Activated CD4-positive, alpha-beta memory T cell treated with anti-CD3 and anti-CD28 coated beads for 36 hours (primary cell): Measurements from ENCODE around the gene BBS5. TPM values are rescaled to one million over a fixed set of nuclear protein-coding genes. Genes with fewer than 3 reads are reported as not detected.
A peak's percentile ranks its signal among the peaks of the same experiment; 100 is the strongest.
"Not testable (repeated sequence)": the region's sequence is repeated elsewhere in the genome, so short reads cannot be mapped to it uniquely, and the experiment has no call there.

ENCODE experiments used
- CTCF ChIA-PET: fragments of 350-600 bp; sonication (Branson Sonifier 250); formaldehyde crosslinking; loops from one replicate; lab custom pipeline; 2021; ENCODE audit warnings: antibody characterized with exemption, inconsistent platforms; lab: Charles Lee
- POLR2A ChIA-PET: fragments of 350-600 bp; sonication (Branson Sonifier 250); formaldehyde crosslinking; loops from one replicate; lab custom pipeline; 2021; ENCODE audit warnings: antibody characterized with exemption; lab: Charles Lee
- DNase-seq: peaks from one replicate; pipeline ENCODE4 v3.0.0-alpha.2; 2020
- H3K27ac Mint-ChIP-seq: one replicate; pipeline ENCODE4 v1.8.0; 2021; ENCODE audit warnings: mixed read lengths
- H3K27me3 Mint-ChIP-seq: one replicate; pipeline ENCODE4 v1.8.0; 2021; ENCODE audit warnings: mixed read lengths
- H3K36me3 Mint-ChIP-seq: one replicate; pipeline ENCODE4 v1.8.0; 2021; ENCODE audit warnings: mixed read lengths
- H3K4me1 Mint-ChIP-seq: one replicate; pipeline ENCODE4 v1.8.0; 2021; ENCODE audit warnings: low read depth, mixed read lengths
- H3K4me3 Mint-ChIP-seq: one replicate; pipeline ENCODE4 v1.8.0; 2021; ENCODE audit warnings: mild to moderate bottlenecking, mixed read lengths
- H3K9me3 Mint-ChIP-seq: one replicate; pipeline ENCODE4 v1.8.0; 2021; ENCODE audit warnings: mixed read lengths
- intact Hi-C: fragments of 100-400 bp; cut with micrococcal nuclease; formaldehyde crosslinking; loops from one replicate; pipeline ENCODE4 v1.15.1; 2023
- total RNA-seq, 2 experiments: library from RNA; stranded (reverse); gene quantifications; one replicate each; pipeline ENCODE4 v1.2.3, GENCODE V29; 2021

The BBS5 gene
- 1 to 10 TPM; 2.4 to 3.4 TPM for total RNA-seq

GRCh38 chr2:169479257-169480078 is at the start of gene BBS5:
TSS of gene BBS5 (plus strand) at chr2:169479494. CDS start at chr2:169479554, 60 bp downstream.
- POLR2A ChIA-PET: interaction anchor here (1.0 to 1.4 kb wide), 4 partner anchors 15 to 355 kb away, joined by 3 to 5 read pairs (median 4); partner anchors contain the start of gene FASTKD1
- H3K27me3 Mint-ChIP-seq: no peaks in the 10 kb centered on the region
- CTCF ChIA-PET: interaction anchor here (0.8 to 1.7 kb wide), 11 partner anchors 9 to 289 kb away, joined by 3 to 9 read pairs (median 5); partner anchors contain the start of gene LRP2
- DNase-seq: peak; percentile 87
- intact Hi-C loops: loop anchor here (1.0 to 10.0 kb wide), 4 partner anchors 93 to 375 kb away; partner anchors contain the start of genes FASTKD1, LRP2 and SSB
- H3K27ac Mint-ChIP-seq: no peak within 1 kb of the TSS
- H3K9me3 Mint-ChIP-seq: no peaks in the 10 kb centered on the region
- peak within 1 kb of the TSS; percentile 87 for H3K4me3 Mint-ChIP-seq
- H3K4me1 Mint-ChIP-seq: peaks cover 13% of the 10 kb centered on the region
- H3K36me3 Mint-ChIP-seq: no peaks in the 10 kb centered on the region

DNA sequence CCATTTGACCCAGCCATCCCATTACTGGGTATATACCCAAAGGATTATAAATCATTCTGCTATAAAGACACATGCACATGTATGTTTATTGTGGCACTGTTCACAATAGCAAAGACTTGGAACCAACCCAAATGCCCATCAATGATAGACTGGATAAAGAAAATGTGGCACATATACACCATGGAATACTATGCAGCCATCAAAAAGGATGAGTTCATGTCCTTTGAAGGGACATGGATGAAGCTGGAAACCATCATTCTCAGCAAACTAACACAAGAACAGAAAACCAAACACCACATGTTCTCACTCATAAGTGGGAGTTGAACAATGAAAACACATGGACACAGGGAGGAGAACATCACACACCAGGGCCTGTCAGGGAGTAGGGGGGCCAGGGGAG is 47.5 kb upstream of the BBS5 start:
- CTCF ChIA-PET, H3K4me1 Mint-ChIP-seq, H3K36me3 Mint-ChIP-seq, H3K4me3 Mint-ChIP-seq, intact Hi-C loops, DNase-seq, H3K27ac Mint-ChIP-seq, H3K27me3 Mint-ChIP-seq, H3K9me3 Mint-ChIP-seq, POLR2A ChIA-PET: not testable (repeated sequence)

DNA sequence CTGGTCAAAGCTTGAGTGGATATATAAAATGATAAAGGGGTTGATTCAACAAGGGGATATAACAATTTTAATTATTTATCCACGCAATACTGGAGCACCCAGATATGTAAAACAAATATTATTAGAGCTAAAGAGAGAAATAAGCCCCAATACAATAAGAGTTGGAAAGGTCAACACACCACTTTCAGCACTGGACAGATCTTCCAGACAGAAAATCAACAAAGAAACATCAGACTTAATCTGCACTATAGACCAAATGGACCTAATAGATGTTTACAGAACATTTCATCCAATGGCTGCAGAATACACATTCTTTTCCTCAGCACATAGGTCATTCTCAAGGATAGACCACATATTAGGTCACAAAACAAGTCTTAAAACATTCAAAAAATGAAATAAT is 45.1 kb upstream of the BBS5 start:
- H3K27ac Mint-ChIP-seq, POLR2A ChIA-PET, H3K4me3 Mint-ChIP-seq, DNase-seq, H3K4me1 Mint-ChIP-seq, H3K36me3 Mint-ChIP-seq, intact Hi-C loops, H3K9me3 Mint-ChIP-seq, CTCF ChIA-PET: not testable (repeated sequence)
- peaks cover 10% of the 10 kb centered on the region for H3K27me3 Mint-ChIP-seq

- Mint-ChIP-seq H3K36me3 (no peaks in the 10 kb centered on the region), H3K9me3 (no peaks in the 10 kb centered on the region), H3K27ac (no peak overlapping the region), H3K4me1 (no peaks in the 10 kb centered on the region), H3K4me3 (no peak overlapping the region), H3K27me3 (peaks cover 17% of the 10 kb centered on the region)
- CTCF ChIA-PET: no interaction called here
- DNase-seq: no peak
- intact Hi-C loops: no loop called here
- POLR2A ChIA-PET: no interaction called here
Observed at GRCh38 chr2:169438466-169439072, 40.7 kb upstream of the BBS5 start.

- no peaks in the 10 kb centered on the region for H3K36me3 Mint-ChIP-seq
- ChIA-PET CTCF (no interaction called here), POLR2A (interaction anchor here (0.7 kb wide), 1 partner anchor 392 kb away, joined by 5 read pairs; no protein-coding TSS in a partner anchor)
- no peaks in the 10 kb centered on the region for H3K4me1 Mint-ChIP-seq
- intact Hi-C loops: no loop called here
- H3K27ac Mint-ChIP-seq: no peak overlapping the region
- H3K9me3 Mint-ChIP-seq: no peaks in the 10 kb centered on the region
- H3K27me3 Mint-ChIP-seq: peaks cover 20% of the 10 kb centered on the region
- DNase-seq: no peak
- no peak overlapping the region for H3K4me3 Mint-ChIP-seq
Observed at GRCh38 chr2:169439900-169440299, 39.4 kb upstream of the BBS5 start.

DNA sequence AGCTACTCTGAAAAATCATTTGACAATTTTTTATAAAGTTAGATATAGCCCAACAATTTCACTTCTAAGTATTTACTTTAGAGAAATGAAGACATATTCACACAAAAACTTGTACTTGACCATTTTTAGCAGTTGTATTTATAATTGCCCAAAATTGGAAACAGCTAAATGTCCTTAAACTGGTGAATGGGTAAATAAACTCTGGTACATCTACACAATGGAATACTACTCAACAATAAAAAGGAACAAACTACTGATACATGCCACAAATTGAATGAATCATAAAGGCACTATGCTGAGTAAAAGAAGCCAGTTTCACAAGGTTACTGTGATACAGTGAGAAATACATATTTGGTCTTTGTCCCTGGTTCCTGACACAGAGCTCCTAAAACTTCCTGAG is 32.8 kb upstream of the BBS5 start:
- H3K9me3 Mint-ChIP-seq: no peaks in the 10 kb centered on the region

DNA sequence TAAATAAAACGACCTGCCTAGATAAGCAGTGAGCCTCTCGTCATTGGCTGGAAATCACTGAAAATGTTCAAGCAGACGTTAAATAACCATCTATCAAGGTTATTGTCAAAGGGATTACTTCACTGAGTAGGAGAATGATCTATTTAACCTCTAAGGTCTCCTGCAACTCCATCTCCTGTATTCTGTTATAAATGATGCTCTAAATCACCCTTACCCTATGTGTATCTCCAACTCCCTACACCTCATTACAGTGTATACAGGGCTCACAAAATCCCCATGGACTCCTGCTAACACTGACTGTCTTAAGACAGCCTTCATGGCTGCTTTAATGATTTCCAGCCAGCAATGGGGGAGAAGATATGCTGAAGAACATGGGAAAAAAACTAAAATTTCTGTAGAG is 31.0 kb upstream of the BBS5 start:
- Mint-ChIP-seq H3K4me3 (no peak overlapping the region), H3K4me1 (no peaks in the 10 kb centered on the region), H3K9me3 (no peaks in the 10 kb centered on the region), H3K27ac (no peak overlapping the region), H3K27me3 (peaks cover 6% of the 10 kb centered on the region), H3K36me3 (no peaks in the 10 kb centered on the region)
- DNase-seq: no peak
- intact Hi-C loops: no loop called here
- ChIA-PET CTCF (no interaction called here), POLR2A (no interaction called here)

More for the DNA sequence above, 32.8 kb upstream of the BBS5 start:
- POLR2A ChIA-PET: no interaction called here
- no peaks in the 10 kb centered on the region for H3K4me1 Mint-ChIP-seq
- peaks cover 11% of the 10 kb centered on the region for H3K27me3 Mint-ChIP-seq
- DNase-seq: no peak
- no peak overlapping the region for H3K27ac Mint-ChIP-seq
- no peaks in the 10 kb centered on the region for H3K36me3 Mint-ChIP-seq
- no peak overlapping the region for H3K4me3 Mint-ChIP-seq
- intact Hi-C loops: no loop called here
- CTCF ChIA-PET: no interaction called here

DNA sequence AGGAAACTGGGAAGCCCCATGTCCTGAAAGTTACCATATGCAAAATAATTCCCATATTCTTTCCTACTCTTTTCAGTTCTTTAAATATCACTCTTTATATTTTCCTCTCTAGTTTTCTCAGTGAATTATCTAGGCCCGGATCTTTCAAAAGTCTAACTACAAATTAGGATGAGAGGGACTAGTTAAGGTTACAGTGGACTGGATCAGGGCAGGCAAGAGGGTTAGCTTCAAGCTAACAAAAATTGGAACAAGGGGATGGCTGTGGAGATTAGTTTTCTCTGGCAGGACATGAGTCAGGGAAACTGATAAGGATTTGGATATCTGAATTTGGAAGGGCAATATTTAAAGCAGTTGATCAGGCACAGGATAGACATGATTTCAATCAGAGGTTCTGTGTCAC is 30.4 kb upstream of the BBS5 start:
- Mint-ChIP-seq H3K9me3 (no peaks in the 10 kb centered on the region), H3K27ac (no peak overlapping the region), H3K4me3 (no peak overlapping the region), H3K36me3 (no peaks in the 10 kb centered on the region), H3K4me1 (no peaks in the 10 kb centered on the region), H3K27me3 (peaks cover 6% of the 10 kb centered on the region)
- no peak for DNase-seq
- intact Hi-C loops: no loop called here
- POLR2A ChIA-PET: no interaction called here
- CTCF ChIA-PET: no interaction called here

GRCh38 chr2:169452080-169452479 is 27.2 kb upstream of the BBS5 start:
- Mint-ChIP-seq H3K4me1 (no peaks in the 10 kb centered on the region), H3K9me3 (no peaks in the 10 kb centered on the region), H3K4me3 (no peak overlapping the region), H3K27me3 (peaks cover 5% of the 10 kb centered on the region), H3K27ac (no peak overlapping the region), H3K36me3 (no peaks in the 10 kb centered on the region)
- intact Hi-C loops: loop anchor here (1.0 kb wide), 1 partner anchor 476 kb away; no protein-coding TSS in a partner anchor
- ChIA-PET CTCF (interaction anchor here (0.8 to 1.9 kb wide), 7 partner anchors 11 to 1421 kb away, joined by 3 to 10 read pairs (median 4); no protein-coding TSS in a partner anchor), POLR2A (no interaction called here)
- DNase-seq: no peak

DNA sequence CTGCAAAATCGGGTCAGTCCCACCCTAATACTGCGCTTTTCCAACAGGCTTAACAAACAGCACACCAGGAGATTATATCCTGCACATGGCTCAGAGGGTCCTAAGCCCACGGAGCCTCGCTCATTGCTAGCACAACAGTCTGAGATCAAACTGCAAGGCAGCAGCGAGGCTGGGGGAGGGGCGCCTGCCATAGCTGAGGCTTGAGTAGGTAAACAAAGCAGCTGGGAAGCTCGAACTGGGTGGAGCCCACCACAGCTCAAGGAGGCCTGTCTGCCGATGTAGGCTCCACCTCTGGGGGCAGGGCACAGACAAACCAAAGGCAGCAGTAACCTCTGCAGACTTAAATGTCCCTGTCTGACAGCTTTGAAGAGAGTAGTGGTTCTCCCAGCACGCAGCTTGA is 26.2 kb upstream of the BBS5 start:
- CTCF ChIA-PET: interaction anchor here (1.1 to 1.9 kb wide), 4 partner anchors 10 to 1420 kb away, joined by 3 to 10 read pairs (median 5); no protein-coding TSS in a partner anchor
- intact Hi-C loops, DNase-seq, H3K27me3 Mint-ChIP-seq, H3K27ac Mint-ChIP-seq, H3K4me3 Mint-ChIP-seq, H3K36me3 Mint-ChIP-seq, H3K9me3 Mint-ChIP-seq, H3K4me1 Mint-ChIP-seq, POLR2A ChIA-PET: not testable (repeated sequence)

DNA sequence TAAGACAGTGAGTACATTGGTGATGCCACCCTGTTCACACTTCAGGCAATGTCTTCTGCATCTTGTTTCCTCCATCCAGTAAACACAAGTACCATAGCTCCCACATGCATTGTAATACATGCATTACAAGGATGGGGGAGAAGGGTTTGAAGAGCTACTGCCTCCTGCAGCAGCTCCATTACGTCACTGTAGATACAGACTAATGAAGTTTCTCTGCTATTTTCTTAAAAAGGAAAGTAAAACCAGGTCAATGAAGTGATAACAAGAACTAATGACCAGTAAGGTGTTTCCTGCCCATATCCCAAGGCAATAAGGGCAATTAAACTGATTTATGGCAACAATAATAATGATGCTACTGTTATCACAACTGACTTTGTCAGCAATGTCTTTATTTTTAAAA is 18.2 kb upstream of the BBS5 start:
- Mint-ChIP-seq H3K4me3 (no peak overlapping the region), H3K27me3 (no peaks in the 10 kb centered on the region), H3K9me3 (no peaks in the 10 kb centered on the region), H3K36me3 (no peaks in the 10 kb centered on the region), H3K27ac (no peak overlapping the region), H3K4me1 (peaks cover 2% of the 10 kb centered on the region)
- intact Hi-C loops: loop anchor here (5.0 kb wide), 1 partner anchor 489 kb away; no protein-coding TSS in a partner anchor
- ChIA-PET CTCF (no interaction called here), POLR2A (no interaction called here)
- DNase-seq: no peak
